Jurkat, Clone E6-1 (cell line): ENCODE results near the gene MSLN.
"Not testable (repeated sequence)": the region's sequence is repeated elsewhere in the genome, so short reads cannot be mapped to it uniquely, and the experiment has no call there.

ENCODE experiments used
- DNase-seq: peaks from one replicate; pipeline ENCODE4 v3.0.0-alpha.2; 2011; ENCODE audit warnings: low read depth, low spot score
- H3K4me3 ChIP-seq: 2 replicates; pipeline ENCODE4 v1.5.1; 2011; ENCODE audit warnings: mild to moderate bottlenecking, low read length, control low read depth, moderate library complexity

Gene MSLN

GRCh38 chr16:767743-768235 is 7.3 kb downstream of the MSLN start:
- DNase-seq = no peak
- H3K4me3 ChIP-seq = no peak overlapping the region

DNA sequence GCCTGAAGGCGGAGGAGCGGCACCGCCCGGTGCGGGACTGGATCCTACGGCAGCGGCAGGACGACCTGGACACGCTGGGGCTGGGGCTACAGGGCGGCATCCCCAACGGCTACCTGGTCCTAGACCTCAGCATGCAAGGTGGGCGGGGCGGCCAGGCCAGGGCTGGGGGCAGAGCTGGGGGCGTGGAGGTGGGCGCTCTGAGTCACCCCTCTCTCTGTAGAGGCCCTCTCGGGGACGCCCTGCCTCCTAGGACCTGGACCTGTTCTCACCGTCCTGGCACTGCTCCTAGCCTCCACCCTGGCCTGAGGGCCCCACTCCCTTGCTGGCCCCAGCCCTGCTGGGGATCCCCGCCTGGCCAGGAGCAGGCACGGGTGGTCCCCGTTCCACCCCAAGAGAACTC is 7.9 kb downstream of the MSLN start:
- no peak overlapping the region for H3K4me3 ChIP-seq
- no peak for DNase-seq

GRCh38 chr16:769184-769784 is 8.8 kb downstream of the MSLN start:
- no peak for DNase-seq
- no peak overlapping the region for H3K4me3 ChIP-seq

GRCh38 chr16:769934-770333 is 9.4 kb downstream of the MSLN start:
- DNase-seq = no peak
- H3K4me3 ChIP-seq = no peak overlapping the region

- H3K4me3 ChIP-seq = no peak overlapping the region
- no peak for DNase-seq
Observed at GRCh38 chr16:770411-770810, 9.9 kb downstream of the MSLN start.

GRCh38 chr16:772959-773358 is 12.4 kb downstream of the MSLN start:
- no peak overlapping the region for H3K4me3 ChIP-seq
- DNase-seq = no peak

- DNase-seq = no peak
- no peak overlapping the region for H3K4me3 ChIP-seq
Observed at GRCh38 chr16:774086-775001, 13.8 kb downstream of the MSLN start.

DNA sequence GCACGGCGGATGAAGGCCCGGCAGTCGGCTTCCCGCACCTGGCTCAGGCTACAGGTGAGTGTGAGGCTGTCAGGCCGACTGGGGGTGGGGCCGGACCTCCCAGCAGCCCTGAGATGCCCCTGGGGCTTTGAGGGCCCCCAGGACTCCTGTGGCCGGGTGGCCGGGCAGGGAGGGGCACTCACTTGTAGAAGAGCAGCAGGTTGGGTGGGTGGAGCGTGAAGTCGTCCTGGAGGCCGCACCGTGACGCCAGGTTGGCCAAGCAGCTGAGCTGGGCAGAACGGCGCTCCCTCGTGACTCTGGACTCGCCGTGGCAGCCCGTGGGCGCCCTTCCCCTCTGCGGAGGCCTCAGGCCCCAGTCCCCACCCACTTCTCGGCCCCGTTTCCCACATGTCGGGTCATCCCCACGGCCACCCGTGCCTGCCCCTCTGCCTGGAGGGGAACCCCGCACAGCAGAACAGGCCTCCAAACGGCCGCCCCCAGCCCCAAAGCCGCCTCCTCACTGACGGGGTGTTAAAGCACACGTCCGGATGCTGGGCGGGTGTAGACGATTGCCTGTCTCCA is 14.8 kb downstream of the MSLN start:
- no peak for DNase-seq
- no peak overlapping the region for H3K4me3 ChIP-seq

DNA sequence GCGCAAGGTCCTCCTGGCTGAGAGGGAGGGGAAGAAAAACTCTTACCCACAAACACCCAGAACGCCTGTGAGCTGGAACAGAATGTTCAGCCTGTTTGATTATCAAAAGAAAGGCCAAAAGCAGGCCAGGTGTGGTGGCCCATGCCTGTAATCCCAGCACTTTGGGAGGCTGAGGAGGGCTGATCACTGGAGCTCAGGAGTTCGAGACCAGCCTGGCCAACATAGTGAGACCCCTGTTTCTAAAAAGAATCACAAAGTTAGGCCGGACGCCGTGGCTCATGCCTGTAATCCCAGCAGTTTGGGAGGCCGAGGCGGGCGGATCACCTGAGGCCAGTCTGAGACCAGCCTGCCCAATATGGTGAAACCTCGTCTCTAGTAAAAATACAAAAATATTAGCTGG is 15.8 kb downstream of the MSLN start:
- H3K4me3 ChIP-seq, DNase-seq: not testable (repeated sequence)

DNA sequence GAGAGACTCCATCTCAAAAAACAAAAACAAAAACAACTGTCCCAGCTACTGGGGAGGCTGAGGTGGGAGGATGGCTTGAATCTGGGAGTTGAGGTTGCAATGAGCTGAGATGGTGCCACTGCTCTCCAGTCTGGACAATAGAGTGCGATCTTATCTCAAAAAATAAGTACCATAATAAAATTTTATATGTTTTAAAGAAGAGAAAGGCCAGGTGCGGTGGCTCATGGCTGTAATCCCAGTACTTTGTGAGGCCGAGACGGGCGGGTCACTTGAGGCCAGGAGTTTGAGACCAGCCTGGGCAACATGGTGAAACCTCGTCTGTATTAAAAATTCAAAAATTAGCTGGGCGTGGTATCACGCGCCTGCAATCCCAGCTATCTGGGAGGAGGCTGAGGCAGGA is 16.3 kb downstream of the MSLN start:
- no peak for DNase-seq
- H3K4me3 ChIP-seq = no peak overlapping the region

- no peak for DNase-seq
- no peak overlapping the region for H3K4me3 ChIP-seq
Observed at GRCh38 chr16:777826-778225, 17.3 kb downstream of the MSLN start.

DNA sequence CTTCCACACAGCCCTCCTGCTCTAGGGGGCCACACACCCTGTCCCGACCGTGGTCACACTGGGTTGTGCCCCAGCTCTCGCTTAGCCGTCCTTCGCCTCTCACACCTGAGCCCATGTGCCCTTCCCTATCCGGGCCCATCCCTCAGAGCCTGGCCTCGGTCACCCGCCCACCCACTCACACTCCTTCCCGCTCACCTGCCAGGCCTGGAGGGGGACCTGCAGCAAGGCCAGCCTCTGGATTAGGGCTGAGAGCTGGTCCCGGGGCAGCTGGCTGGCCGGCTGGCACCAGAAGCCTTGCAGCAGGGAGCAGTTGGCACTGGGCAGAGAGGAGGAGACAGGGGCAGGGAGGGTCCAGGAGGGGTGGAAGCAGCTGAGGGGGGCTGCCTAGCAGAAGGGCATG is 17.9 kb downstream of the MSLN start:
- no peak for DNase-seq
- H3K4me3 ChIP-seq = no peak overlapping the region

GRCh38 chr16:778909-779527 is 18.5 kb downstream of the MSLN start:
- no peak for DNase-seq
- H3K4me3 ChIP-seq = no peak overlapping the region

DNA sequence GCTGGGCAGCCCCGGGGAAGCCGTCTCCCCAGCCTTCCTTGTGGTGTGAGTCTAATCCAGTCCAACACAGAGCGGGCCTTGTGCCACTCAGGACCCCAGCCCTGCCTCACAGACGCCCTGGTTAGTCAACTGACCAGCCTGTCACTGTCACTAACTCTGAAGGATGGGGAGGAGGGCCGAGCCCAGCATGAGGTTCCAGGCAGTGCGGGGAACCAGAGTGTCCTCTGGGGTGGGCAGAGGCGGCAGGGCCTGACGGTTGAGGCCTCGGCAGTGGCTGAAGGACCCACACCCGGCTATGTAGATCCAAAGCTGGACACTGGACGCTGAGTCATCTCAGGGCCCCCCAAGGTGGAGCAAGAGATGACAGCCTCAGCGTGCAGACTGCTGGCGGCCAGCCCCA is 19.0 kb downstream of the MSLN start:
- no peak overlapping the region for H3K4me3 ChIP-seq
- DNase-seq = no peak

GRCh38 chr16:780296-780695 is 19.8 kb downstream of the MSLN start:
- DNase-seq = no peak

DNA sequence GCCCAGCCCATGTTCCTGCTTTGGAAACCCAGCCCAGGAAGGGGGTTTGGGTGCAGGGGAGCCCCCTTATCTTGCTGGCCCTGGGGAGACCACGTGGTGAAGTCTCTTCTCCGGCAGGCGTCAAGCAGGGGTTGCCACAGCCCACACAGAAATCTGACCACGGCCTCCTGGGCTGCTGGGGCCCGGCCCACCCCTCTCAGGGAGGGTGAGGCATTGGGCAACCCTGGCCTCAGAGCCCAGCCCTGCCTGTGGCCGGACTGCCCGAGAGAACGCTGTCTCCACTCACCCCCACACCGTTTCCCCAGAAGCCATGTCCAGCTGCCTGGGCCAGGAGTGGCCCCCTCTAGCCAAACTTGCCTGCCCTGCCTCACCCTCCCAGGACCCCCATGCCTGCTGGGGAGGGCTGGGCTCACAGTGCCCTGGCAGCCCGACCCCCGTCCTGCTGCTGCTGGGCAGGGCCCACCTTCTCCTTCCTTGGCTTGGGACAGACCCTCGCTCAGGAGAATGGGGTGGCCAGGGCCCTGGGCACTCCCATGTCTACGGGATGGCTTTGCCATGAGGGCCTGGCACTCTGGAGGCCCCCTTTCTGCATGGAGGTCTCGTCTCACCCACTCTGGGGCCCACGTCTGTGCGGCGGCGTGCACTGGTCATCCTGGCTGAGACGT is 20.9 kb downstream of the MSLN start:
- no peak for DNase-seq
- no peak overlapping the region for H3K4me3 ChIP-seq

More at GRCh38 chr16:780296-780695, 19.8 kb downstream of the MSLN start:
- no peak overlapping the region for H3K4me3 ChIP-seq

- no peak overlapping the region for H3K4me3 ChIP-seq
- DNase-seq = no peak
Observed at GRCh38 chr16:782258-782657, 21.7 kb downstream of the MSLN start.

DNA sequence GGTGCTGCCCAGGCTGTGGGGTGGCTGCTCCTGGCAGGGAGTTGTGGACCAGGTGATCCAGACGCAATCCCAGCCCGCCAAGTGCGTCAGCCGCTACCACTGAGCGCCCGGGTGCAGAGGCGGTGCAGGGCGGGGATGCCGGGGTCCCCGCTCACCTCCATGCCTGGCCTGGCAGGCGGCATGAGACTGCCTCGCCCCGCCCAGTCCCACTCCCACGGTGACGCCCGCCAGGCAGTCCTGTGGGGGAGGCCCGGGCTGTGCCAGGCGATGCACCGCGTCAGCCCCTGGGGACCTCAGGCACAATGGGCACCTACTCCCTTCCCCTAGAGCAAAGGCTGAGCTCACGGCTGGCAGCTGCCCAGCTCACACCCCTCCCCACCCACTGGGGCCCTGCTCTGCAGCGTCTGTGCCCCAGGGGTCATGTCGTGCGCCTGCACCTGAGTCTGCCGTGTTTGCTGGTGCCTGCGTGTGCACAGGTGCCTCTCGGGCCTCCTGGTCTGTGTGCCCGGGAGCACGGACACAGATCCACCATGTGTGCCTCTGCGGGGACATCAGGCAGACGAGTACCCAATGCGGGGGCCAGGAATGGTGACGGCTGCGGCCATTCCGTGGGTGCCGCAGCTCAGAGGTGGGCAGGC is 22.4 kb downstream of the MSLN start:
- DNase-seq = no peak
- H3K4me3 ChIP-seq = no peak overlapping the region
